HepG2 (cell line): ENCODE measurements around the gene ARL8A. TPM values are rescaled to one million over a fixed set of nuclear protein-coding genes. Genes with fewer than 3 reads are reported as not detected.

ENCODE experiments used
- BRCA1 ChIP-seq: sonication (generic); formaldehyde crosslinking; IDR thresholded peaks from 2 replicates; pipeline ENCODE4 v1.4.0; 2020; ENCODE audit warnings: missing genetic modification reagents
- CEBPB ChIP-seq: IDR thresholded peaks from 2 replicates; pipeline ENCODE4 v1.6.1; 2011; ENCODE audit warnings: low read depth, low read length, improper control_type of control experiment, borderline replicate concordance
- FOXP4 ChIP-seq: sonication (generic); formaldehyde crosslinking; IDR thresholded peaks from 2 replicates; pipeline ENCODE4 v1.4.0; 2020; ENCODE audit warnings: missing genetic modification reagents
- HIC2 ChIP-seq: sonication (generic); formaldehyde crosslinking; IDR thresholded peaks from 2 replicates; pipeline ENCODE4 v1.9.0; 2022; ENCODE audit warnings: low read depth, missing genetic modification reagents
- HNF4A ChIP-seq: sonication (generic); formaldehyde crosslinking; IDR thresholded peaks from 2 replicates; pipeline ENCODE4 v1.4.0; 2020; ENCODE audit warnings: missing genetic modification reagents
- IRF2 ChIP-seq: IDR thresholded peaks from 2 replicates; pipeline ENCODE4 v1.6.1; 2018; ENCODE audit warnings: missing genetic modification reagents, missing compliant biosample characterization
- KDM5A ChIP-seq: fragments of 200-600 bp; sonication (generic); IDR thresholded peaks from 2 replicates; pipeline ENCODE4 v1.7.0; 2018; ENCODE audit warnings: antibody characterized with exemption, mild to moderate bottlenecking, low read length, borderline replicate concordance
- KDM5B ChIP-seq: sonication (generic); formaldehyde crosslinking; IDR thresholded peaks from 2 replicates; pipeline ENCODE4 v1.4.0; 2020; ENCODE audit warnings: missing genetic modification reagents, mild to moderate bottlenecking, borderline replicate concordance
- KMT2A ChIP-seq: sonication (generic); formaldehyde crosslinking; IDR thresholded peaks from 2 replicates; pipeline ENCODE4 v1.4.0; 2020; ENCODE audit warnings: missing genetic modification reagents
- NFIC ChIP-seq: IDR thresholded peaks from 2 replicates; pipeline ENCODE4 v1.6.1; 2012; ENCODE audit warnings: mild to moderate bottlenecking, low read length, inconsistent platforms
- NR2F6 ChIP-seq, 2 experiments: IDR thresholded peaks; 2 replicates each; pipeline ENCODE4 v1.6.1; 2016; ENCODE audit warnings: antibody characterized with exemption in 1 of 2, mild to moderate bottlenecking in 1 of 2
- PLSCR1 ChIP-seq: sonication (generic); formaldehyde crosslinking; IDR thresholded peaks from 2 replicates; pipeline ENCODE4 v1.5.0; 2020; ENCODE audit warnings: missing genetic modification reagents, mild to moderate bottlenecking, borderline replicate concordance
- RCOR2 ChIP-seq: IDR thresholded peaks from 2 replicates; pipeline ENCODE4 v1.6.1; 2016; ENCODE audit warnings: missing biosample characterization, missing genetic modification reagents
- SOX13 ChIP-seq, 3 experiments: fragments of 450-650 bp in 1 of 3; sonication (generic) in 1 of 3; formaldehyde crosslinking in 1 of 3; IDR thresholded peaks in 2 of 3; conservative IDR thresholded peaks in 1 of 3; 2 replicates each; pipeline versions ENCODE4 v1.5.0 to v1.6.1; 2016 to 2020; ENCODE audit warnings: antibody characterized with exemption in 1 of 3, mild to moderate bottlenecking in 1 of 3, missing compliant biosample characterization in 1 of 3, missing genetic modification reagents in 1 of 3, moderate library complexity in 1 of 3
- THYN1 ChIP-seq: sonication (generic); formaldehyde crosslinking; IDR thresholded peaks from 2 replicates; pipeline ENCODE4 v1.8.1; 2023; ENCODE audit warnings: low read depth, mild to moderate bottlenecking, moderate library complexity, missing genetic modification reagents, borderline replicate concordance
- ZBTB33 ChIP-seq: sonication (generic); formaldehyde crosslinking; IDR thresholded peaks from 2 replicates; pipeline ENCODE4 v1.4.0; 2020; ENCODE audit warnings: missing genetic modification reagents
- ZEB1 ChIP-seq: IDR thresholded peaks from 2 replicates; pipeline ENCODE4 v1.6.1; 2012; ENCODE audit warnings: mild to moderate bottlenecking, low read depth, inconsistent platforms; ENCODE audit not compliant: insufficient replicate concordance
- ZNF253 ChIP-seq: sonication (generic); formaldehyde crosslinking; IDR thresholded peaks from 2 replicates; pipeline ENCODE4 v1.8.0; 2022; ENCODE audit warnings: mild to moderate bottlenecking, missing genetic modification reagents, borderline replicate concordance
- ZNF350 ChIP-seq: sonication (generic); formaldehyde crosslinking; IDR thresholded peaks from 2 replicates; pipeline ENCODE4 v1.4.0; 2020; ENCODE audit warnings: mild to moderate bottlenecking, low read depth, missing genetic modification reagents, borderline replicate concordance
- ZNF841 ChIP-seq: sonication (generic); formaldehyde crosslinking; IDR thresholded peaks from 2 replicates; pipeline ENCODE4 v1.8.1; 2023; ENCODE audit warnings: missing genetic modification reagents, borderline replicate concordance
- polyA plus RNA-seq, 8 experiments: library from polyadenylated mRNA; depleted of rRNA in 3 of 8; stranded (reverse) in 7 of 8; unstranded in 1 of 8; fragments of >200 nt; fragmentation: Illumina TruSeq in 4 of 8; extraction: Trizol in 4 of 8; gene quantifications; 2 replicates each; pipeline versions ENCODE4 v1.2.1 to v1.2.3, GENCODE V29; 2011 to 2016; ENCODE audit warnings: low read depth in 4 of 8, missing spikeins in 1 of 8, mixed read lengths in 1 of 8; ENCODE audit not compliant: insufficient read depth in 1 of 8
- total RNA-seq, 5 experiments: library from RNA; depleted of rRNA; stranded (reverse); fragments of >200 nt; fragmentation: Illumina TruSeq; extraction: Trizol; gene quantifications; 2 replicates each; pipeline ENCODE4 v1.2.3, GENCODE V29; 2016; ENCODE audit warnings: low read depth in 1 of 5

Gene ARL8A
- total and polyA plus RNA-seq, 2 of the 13 experiments (the other 11 are each of a cell fraction or from before 2014, with no cell fraction given), result 2.7 to 23.4 TPM

- TF ChIP-seq RCOR2 (CRISPR knock-in tag) (0 out of 2 replicates have a peak, but pooled peaks have one; percentile 56), FOXP4 (peak; percentile 40; the same call in 1 of the 2 replicates), SOX13 (IDR thresholded peaks at IDR 0.05) (no peak), SOX13 (CRISPR knock-in tag; conservative IDR thresholded peaks at IDR 0.05 in 1 of 2, IDR thresholded peaks at IDR 0.05 in 1 of 2) (peak in 1 of 2 experiments; percentile 24; a peak in 1 of 4 replicates), IRF2 (CRISPR knock-in tag) (no peak), HIC2 (CRISPR knock-in tag) (no peak), KMT2A (CRISPR knock-in tag) (no peak), NR2F6 (IDR thresholded peaks at IDR 0.05) (peak; percentile 29; the same call in 1 of the 2 replicates), NR2F6 (CRISPR knock-in tag; IDR thresholded peaks at IDR 0.05) (peak; percentile 49), KDM5B (CRISPR knock-in tag) (no peak), ZEB1 (no peak), ZNF253 (CRISPR knock-in tag) (no peak), ZNF841 (no peak), BRCA1 (no peak), CEBPB (peak; percentile 48; the same call in 1 of the 2 replicates), PLSCR1 (no peak), KDM5A (no peak), ZNF350 (CRISPR knock-in tag) (no peak), NFIC (no peak), ZBTB33 (CRISPR knock-in tag) (no peak), HNF4A (CRISPR knock-in tag) (peak; percentile 42; the same call in 1 of the 2 replicates), THYN1 (CRISPR knock-in tag) (no peak)
Measured at GRCh38 chr1:202117898-202118371, 26.6 kb downstream of the ARL8A start (continued).
